Fibroblast of the aortic adventitia (primary cell): ENCODE data around the gene NEK1. TPM values are rescaled to one million over a fixed set of nuclear protein-coding genes. Genes with fewer than 3 reads are reported as not detected.

Source experiments
- DNase-seq: peaks from one replicate; pipeline ENCODE4 v3.0.0-alpha.2; 2010; ENCODE audit warnings: low read depth
- H3K4me3 ChIP-seq: 2 replicates; pipeline ENCODE4 v1.5.1; 2011; ENCODE audit warnings: low read depth, mild to moderate bottlenecking, control low read depth, low read length, moderate library complexity
- CTCF ChIP-seq: IDR thresholded peaks from 2 replicates; pipeline ENCODE4 v1.5.1; 2011; ENCODE audit warnings: mild to moderate bottlenecking, low read length, control low read depth, inconsistent platforms; ENCODE audit not compliant: insufficient read depth
- total RNA-seq: library from RNA; depleted of rRNA; stranded (reverse); fragments of >200 nt; gene quantifications from 2 replicates; pipeline ENCODE4 v1.2.3, GENCODE V29; 2012; ENCODE audit warnings: low replicate concordance

The NEK1 gene
- total RNA-seq, 1 donor, result 18.2 TPM

GRCh38 chr4:169615467-169616106 lies 3.2 kb upstream of the NEK1 start:
- TF ChIP-seq CTCF, result no peak
- no peak overlapping the region for H3K4me3 ChIP-seq
- no peak for DNase-seq

DNA sequence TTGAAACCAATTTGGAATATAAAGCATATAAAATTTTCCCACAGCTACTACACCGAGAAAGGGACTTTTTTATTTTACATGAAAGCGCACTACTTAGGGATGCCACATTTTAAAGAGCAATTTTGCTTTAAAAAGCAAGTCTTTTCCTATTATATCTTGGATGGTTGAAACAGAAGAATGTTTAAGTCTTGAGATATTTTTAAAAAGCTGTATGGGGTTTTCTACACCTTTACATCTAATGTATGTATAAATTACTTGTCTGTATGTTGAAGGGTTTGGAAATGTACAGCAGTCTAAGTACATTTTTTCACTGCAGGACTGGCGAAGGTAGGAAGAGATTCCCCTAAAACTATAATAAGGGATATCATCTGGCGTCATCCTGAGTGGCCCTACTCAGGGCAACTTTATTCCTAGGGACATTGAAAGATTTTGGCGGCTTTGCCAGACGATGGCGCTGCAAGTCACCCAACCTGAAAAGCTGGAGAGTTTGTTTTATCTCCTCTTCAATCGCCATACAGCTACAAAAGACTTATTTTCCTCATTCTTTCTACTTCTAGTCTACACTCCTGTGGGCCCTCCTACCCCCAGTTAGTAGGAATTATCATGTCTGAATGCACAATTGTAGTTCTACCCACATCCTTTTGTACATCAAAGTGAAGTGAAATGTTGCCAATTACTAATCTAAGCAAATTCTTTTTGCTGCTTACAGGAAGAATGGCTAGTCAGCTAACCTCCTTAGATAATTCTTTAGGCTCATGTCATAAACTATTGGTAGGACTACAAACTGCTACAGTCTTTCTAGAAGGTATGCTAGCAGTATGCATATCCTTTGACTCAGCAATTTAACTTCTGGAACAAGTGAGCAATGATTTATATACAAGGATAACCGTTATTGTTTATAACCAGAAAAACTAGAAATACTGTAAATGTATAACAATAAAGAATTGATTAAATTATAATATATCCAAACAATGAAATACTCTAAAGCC lies 782 bp upstream of the NEK1 start:
- TF ChIP-seq CTCF, result peak; percentile 74
- DNase-seq, result peak; percentile 81
- peak overlapping the region; percentile 98 for H3K4me3 ChIP-seq

DNA sequence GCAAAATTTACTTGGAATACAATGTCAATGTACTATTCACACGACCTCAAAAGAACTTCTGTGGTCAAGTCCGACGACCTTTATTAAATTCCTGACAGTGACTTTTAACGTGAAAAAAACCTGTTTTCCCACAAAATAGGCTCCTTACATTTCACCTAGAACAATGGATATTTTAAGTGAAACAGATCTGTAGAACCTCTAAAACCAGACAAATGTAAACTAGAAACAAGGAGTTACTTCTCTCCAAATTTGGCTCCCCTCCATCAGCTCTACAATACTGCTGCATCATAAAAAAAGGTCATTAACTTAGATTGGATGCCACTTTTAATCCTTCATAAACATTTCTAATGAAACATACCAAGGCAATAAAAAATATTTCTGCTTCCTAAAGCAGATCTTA lies 1.2 kb downstream of the NEK1 start:
- DNase-seq, result no peak
- TF ChIP-seq CTCF, result no peak
- H3K4me3 ChIP-seq, result peak overlapping the region; percentile 98

DNA sequence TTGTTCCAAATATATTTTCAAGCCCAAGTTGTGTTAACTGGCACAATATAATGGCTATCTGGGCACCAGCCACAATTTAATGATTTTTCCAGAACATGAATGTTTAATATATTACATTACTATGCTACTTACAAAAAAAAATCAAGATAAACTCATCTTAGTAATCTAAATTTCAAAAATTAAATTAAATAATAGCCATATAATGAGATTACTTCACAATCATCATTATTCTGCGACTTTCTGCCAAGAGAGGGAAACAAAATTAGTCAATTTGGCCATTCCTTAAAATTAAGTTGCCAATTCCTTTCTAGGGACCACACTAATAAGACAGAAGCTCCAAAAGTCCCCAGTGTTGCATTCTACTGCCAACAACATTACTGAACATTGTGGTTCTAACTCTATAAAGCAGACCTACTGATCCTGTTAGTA lies 7.5 kb downstream of the NEK1 start:
- H3K4me3 ChIP-seq, result no peak overlapping the region
- TF ChIP-seq CTCF, result no peak
- DNase-seq, result no peak

- no peak for TF ChIP-seq CTCF
- DNase-seq, result peak; percentile 70
- no peak overlapping the region for H3K4me3 ChIP-seq
Measured at GRCh38 chr4:169604131-169604900, 8.1 kb downstream of the NEK1 start.

GRCh38 chr4:169603312-169603711 lies 9.1 kb downstream of the NEK1 start:
- no peak for DNase-seq
- no peak overlapping the region for H3K4me3 ChIP-seq
- no peak for TF ChIP-seq CTCF
